ENCODE results near the gene TMEM184A. TPM values are rescaled to one million over a fixed set of nuclear protein-coding genes. Genes with fewer than 3 reads are reported as not detected.

The TMEM184A gene
- total and polyA plus RNA-seq, 2 donors (not counting 3 experiments of a cell fraction or from before 2014, with no cell fraction given): 0.48 TPM; not detected in 1

GRCh38 chr7:1555046-1555812, 776 bp downstream of the TMEM184A start:
- peak; percentile 28 for DNase-seq (ENCODE audit: low read depth, low spot score)
- H3K79me2 ChIP-seq (ENCODE audit: control insufficient read depth, insufficient read depth, low read length): no peaks in the 10 kb centered on the region
- dilution Hi-C loops (cut with MboI; ENCODE audit: extremely low pct_ligation_motif_present, low sequenced_read_pairs): no loop called here
- ChIA-PET POLR2A (interaction anchor here (0.6 kb wide), 1 partner anchor 106 kb away, joined by 6 read pairs; no protein-coding TSS in a partner anchor), CTCF (interaction anchor here (0.6 to 1.3 kb wide), 3 partner anchors 18 to 810 kb away, joined by 3 read pairs; no protein-coding TSS in a partner anchor)
- no peaks in the 10 kb centered on the region for H3K36me3 ChIP-seq (ENCODE audit: control insufficient read depth in 2 of 2, extremely low read depth in 1 of 2, insufficient read depth in 2 of 2, low read length in 2 of 2)
- BruUV-seq (replicated peaks): no TSS peak
- intact Hi-C loops (cut with micrococcal nuclease): no loop called here
- peak overlapping the region; percentile 35 for H2AFZ ChIP-seq (ENCODE audit: low read depth, low read length)
- H4K20me1 ChIP-seq (replicated peaks; ENCODE audit: control insufficient read depth, extremely low read depth, insufficient read depth, low read length): no peaks in the 10 kb centered on the region
- H3K9me3 ChIP-seq (replicated peaks; ENCODE audit: control insufficient read depth, insufficient read depth, low read length): no peaks in the 10 kb centered on the region
- no peak overlapping the region for H3K4me2 ChIP-seq (ENCODE audit: insufficient read depth, low read length)
- no peaks in the 10 kb centered on the region for H3K4me1 ChIP-seq (ENCODE audit: control insufficient read depth, extremely low read depth, insufficient read depth, low read length)
- peak; percentile 24 for FAIRE-seq
- H3K9me1 ChIP-seq (replicated peaks; ENCODE audit: control insufficient read depth, extremely low read depth, insufficient read depth, low read length): no peaks in the 10 kb centered on the region
- H3K27me3 ChIP-seq (ENCODE audit: control insufficient read depth in 2 of 2, insufficient read depth in 2 of 2, low read length in 2 of 2): no peaks in the 10 kb centered on the region
- H3K9ac ChIP-seq (replicated peaks; ENCODE audit: extremely low read depth, insufficient read depth, low read length): no peak overlapping the region
- H3K27ac ChIP-seq (ENCODE audit: insufficient read depth, low read depth, low read length): no peak overlapping the region
- no peak overlapping the region for H3K4me3 ChIP-seq (replicated peaks in 1 of 3; ENCODE audit: insufficient read depth in 1 of 3, low read depth in 1 of 3, low read length in 3 of 3)
- TF ChIP-seq GATA2 (IDR thresholded peaks at IDR 0.05; ENCODE audit: insufficient read depth, insufficient read length, low read depth, low read length) (no peak), MYC (IDR thresholded peaks at IDR 0.05; ENCODE audit: low read depth, low read length) (no peak), POLR2AphosphoS5 (IDR thresholded peaks at IDR 0.05; ENCODE audit: insufficient read depth, low read depth, low read length) (no peak), POLR2A (IDR thresholded peaks at IDR 0.05; ENCODE audit: low read depth, low read length) (no peak), MAX (IDR thresholded peaks at IDR 0.05; ENCODE audit: insufficient read depth, insufficient read length) (no peak), FOS (IDR thresholded peaks at IDR 0.05; ENCODE audit: borderline replicate concordance, insufficient read depth, low read length) (no peak), EZH2 (IDR thresholded peaks at IDR 0.05; ENCODE audit: borderline replicate concordance, low read depth, low read length, severe bottlenecking) (no peak), JUN (IDR thresholded peaks at IDR 0.05; ENCODE audit: borderline replicate concordance, insufficient read depth, insufficient read length, low read depth) (no peak)
- TF ChIP-seq, protein P1, sequence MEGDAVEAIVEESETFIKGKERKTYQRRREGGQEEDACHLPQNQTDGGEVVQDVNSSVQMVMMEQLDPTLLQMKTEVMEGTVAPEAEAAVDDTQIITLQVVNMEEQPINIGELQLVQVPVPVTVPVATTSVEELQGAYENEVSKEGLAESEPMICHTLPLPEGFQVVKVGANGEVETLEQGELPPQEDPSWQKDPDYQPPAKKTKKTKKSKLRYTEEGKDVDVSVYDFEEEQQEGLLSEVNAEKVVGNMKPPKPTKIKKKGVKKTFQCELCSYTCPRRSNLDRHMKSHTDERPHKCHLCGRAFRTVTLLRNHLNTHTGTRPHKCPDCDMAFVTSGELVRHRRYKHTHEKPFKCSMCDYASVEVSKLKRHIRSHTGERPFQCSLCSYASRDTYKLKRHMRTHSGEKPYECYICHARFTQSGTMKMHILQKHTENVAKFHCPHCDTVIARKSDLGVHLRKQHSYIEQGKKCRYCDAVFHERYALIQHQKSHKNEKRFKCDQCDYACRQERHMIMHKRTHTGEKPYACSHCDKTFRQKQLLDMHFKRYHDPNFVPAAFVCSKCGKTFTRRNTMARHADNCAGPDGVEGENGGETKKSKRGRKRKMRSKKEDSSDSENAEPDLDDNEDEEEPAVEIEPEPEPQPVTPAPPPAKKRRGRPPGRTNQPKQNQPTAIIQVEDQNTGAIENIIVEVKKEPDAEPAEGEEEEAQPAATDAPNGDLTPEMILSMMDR (IDR thresholded peaks at IDR 0.05; ENCODE audit: extremely low read depth in 1 of 2, insufficient read depth in 1 of 2, low read depth in 1 of 2, low read length in 2 of 2): no peak

Measured in endothelial cell of umbilical vein (primary cell).